Transverse colon (tissue), 4 donors: ENCODE data around the gene CTXN3.

Experiments used
- CTCF ChIP-seq, 5 experiments: fragments of 200-600 bp in 3 of 5; fragments of 450-650 bp in 2 of 5; sonication (generic) in 3 of 5; IDR thresholded peaks; 1 replicate in 2 of 5; 2 replicates in 3 of 5; pipeline ENCODE4 v1.5.1; 2016 to 2017; ENCODE audit warnings: antibody characterized with exemption in 5 of 5, inconsistent platforms in 3 of 5, mild to moderate bottlenecking in 2 of 5, moderate library complexity in 1 of 5
- POLR2A ChIP-seq: fragments of 450-650 bp; IDR thresholded peaks from one replicate; pipeline ENCODE4 v1.6.1; 2016; ENCODE audit warnings: antibody characterized with exemption, mild to moderate bottlenecking, moderate library complexity
- POLR2AphosphoS5 ChIP-seq, 3 donors: sonication (generic); formaldehyde crosslinking; IDR thresholded peaks; one replicate each; pipeline ENCODE4 v1.6.1; 2016; ENCODE audit warnings: antibody characterized with exemption in 3 of 3

DNA sequence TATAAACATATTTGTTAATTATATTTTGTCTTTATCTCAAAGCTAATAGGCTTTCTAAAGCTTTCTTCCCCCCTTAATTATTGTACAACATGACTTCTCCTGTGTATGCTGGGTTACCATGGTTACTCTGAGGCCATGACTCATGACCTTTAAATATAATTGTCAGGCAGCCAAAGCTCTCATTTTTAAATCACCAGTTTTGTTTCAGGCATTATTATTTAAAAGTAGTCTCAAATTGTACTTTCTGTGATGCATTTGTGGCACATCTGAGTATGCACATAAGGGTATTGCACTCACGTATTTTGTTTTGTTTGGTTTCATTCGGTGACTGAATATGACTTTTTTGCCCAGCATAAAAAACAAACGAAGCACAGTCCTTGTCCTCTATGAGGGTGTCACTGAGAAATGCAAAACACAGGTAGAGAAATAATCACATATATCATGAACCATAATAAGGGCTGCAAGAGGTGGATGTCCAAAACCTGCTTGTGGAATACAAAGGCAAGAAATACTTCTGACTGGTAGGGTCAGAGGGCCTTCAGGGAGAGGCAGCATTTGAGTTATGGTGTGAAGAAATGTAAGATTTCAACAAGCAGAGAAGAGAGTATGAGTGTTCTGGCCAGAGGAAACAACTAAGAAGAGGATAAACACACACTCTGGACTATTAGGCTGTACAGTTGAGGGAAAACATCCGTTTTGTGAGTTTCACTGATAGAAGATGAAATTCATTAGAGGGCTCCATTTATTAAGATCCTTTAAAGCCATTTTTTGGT lies 56.4 kb downstream of the CTXN3 start:
- TF ChIP-seq CTCF (IDR thresholded peaks at IDR 0.05), result no peak
- no peak for TF ChIP-seq POLR2A
- no peak for TF ChIP-seq POLR2AphosphoS5 (IDR thresholded peaks at IDR 0.05)
